K562 (cell line): ENCODE data around the gene ICE2. TPM values are rescaled to one million over a fixed set of nuclear protein-coding genes. Genes with fewer than 3 reads are reported as not detected.

Experiments used
- ATAC-seq: fragments of 200-7000 bp; cut with Tn5 transposase; 3 replicates; pipeline ENCODE4 v1.9.1; 2020; ENCODE audit warnings: moderate library complexity
- BruUV-seq: library from RNA; stranded (reverse); fragments of 400-500 nt; replicated peaks from 2 replicates; lab custom pipeline; 2021; lab: Mats Ljungman, UMichigan
- CTCF ChIA-PET: fragments of 300-600 bp; formaldehyde crosslinking; extraction: SDS; loops from one replicate; lab custom pipeline; 2021; ENCODE audit warnings: low intra/inter-chr PET ratio; lab: Yijun Ruan, JAX
- POLR2A ChIA-PET: fragments of 300-600, 350-650 bp; sonication (Branson Sonifier 250); formaldehyde crosslinking; extraction: SDS; loops from one replicate; lab custom pipeline; 2021; ENCODE audit warnings: antibody characterized with exemption, inconsistent platforms; lab: Yijun Ruan, JAX
- DNase-seq, 4 experiments: peaks; one replicate each; pipeline versions ENCODE4 v3.0.0 to v3.0.0-alpha.2; 2011 to 2018; ENCODE audit warnings: low spot score in 3 of 4, mixed read lengths in 3 of 4; ENCODE audit errors: extremely low read depth in 1 of 4
- FAIRE-seq: peaks from 2 replicates; lab custom pipeline; 2011; peaks lifted over from hg19 to GRCh38; lab: Jason Lieb, UNC
- H2AFZ ChIP-seq: 2 replicates; pipeline ENCODE4 v1.6.0; 2011; ENCODE audit warnings: low read depth, low read length, control low read depth, inconsistent platforms
- H3K27ac ChIP-seq: fragments of 200-600 bp; 3 replicates; pipeline ENCODE4 v1.8.0; 2011; ENCODE audit warnings: low read depth, mild to moderate bottlenecking, control low read depth, inconsistent platforms, low read length, moderate library complexity, mixed read lengths; ENCODE audit errors: extremely low read depth
- H3K27me3 ChIP-seq, 2 experiments: fragments of 300-600 bp in 1 of 2; 2 replicates in 1 of 2; 3 replicates in 1 of 2; pipeline versions ENCODE4 v1.6.0 to v1.8.0; 2011; ENCODE audit warnings: inconsistent platforms in 2 of 2, low read length in 2 of 2, mild to moderate bottlenecking in 1 of 2, mixed read lengths in 1 of 2, moderate library complexity in 1 of 2; ENCODE audit not compliant: control insufficient read depth in 2 of 2, insufficient read depth in 2 of 2
- H3K36me3 ChIP-seq: fragments of 300-600 bp; 3 replicates; pipeline ENCODE4 v1.8.0; 2011; ENCODE audit warnings: mild to moderate bottlenecking, low read length, inconsistent platforms; ENCODE audit not compliant: control insufficient read depth, insufficient read depth
- H3K4me1 ChIP-seq, 2 experiments: fragments of 200-600 bp in 1 of 2; replicated peaks in 1 of 2; 2 replicates in 1 of 2; 3 replicates in 1 of 2; pipeline versions ENCODE4 v1.5.1 to v1.8.0; 2011; ENCODE audit warnings: inconsistent platforms in 2 of 2, low read length in 2 of 2, mild to moderate bottlenecking in 1 of 2, mixed read lengths in 1 of 2, moderate library complexity in 1 of 2; ENCODE audit not compliant: control insufficient read depth in 2 of 2, insufficient read depth in 2 of 2
- H3K4me2 ChIP-seq: 2 replicates; pipeline ENCODE4 v1.6.1; 2011; ENCODE audit warnings: low read length, control low read depth, inconsistent platforms, mixed read lengths; ENCODE audit not compliant: insufficient read depth
- H3K4me3 ChIP-seq: fragments of 200-600 bp; sonication (generic), shearing (Covaris generic); 2 replicates; pipeline ENCODE4 v1.5.1; 2016; ENCODE audit warnings: control low read depth, inconsistent platforms
- H3K79me2 ChIP-seq: fragments of 200-600 bp; 3 replicates; pipeline ENCODE4 v1.8.0; 2011; ENCODE audit warnings: low read length, inconsistent platforms; ENCODE audit not compliant: control insufficient read depth, insufficient read depth
- H3K9ac ChIP-seq, 2 experiments: 2 replicates each; pipeline versions ENCODE4 v1.6.0 to v1.6.1; 2011; ENCODE audit warnings: low read depth in 2 of 2, low read length in 2 of 2, control low read depth in 1 of 2, inconsistent platforms in 1 of 2, mild to moderate bottlenecking in 1 of 2, mixed read lengths in 1 of 2; ENCODE audit not compliant: insufficient read depth in 1 of 2
- H3K9me1 ChIP-seq: one replicate; pipeline ENCODE4 v1.6.0; 2011; ENCODE audit warnings: inconsistent platforms, mild to moderate bottlenecking, low read length, moderate library complexity; ENCODE audit not compliant: control insufficient read depth, insufficient read depth
- H3K9me3 ChIP-seq: replicated peaks from 2 replicates; pipeline ENCODE4 v1.5.1; 2011; ENCODE audit warnings: low read depth, low read length, inconsistent platforms; ENCODE audit not compliant: control insufficient read depth, insufficient read depth
- H4K20me1 ChIP-seq: replicated peaks from 2 replicates; pipeline ENCODE4 v1.6.1; 2011; ENCODE audit warnings: low read length, inconsistent platforms, mixed read lengths; ENCODE audit not compliant: control insufficient read depth, insufficient read depth
- ADNP ChIP-seq: fragments of 200-800 bp; sonication (Bioruptor generic); IDR thresholded peaks from 2 replicates; pipeline ENCODE4 v1.6.1; 2016; ENCODE audit warnings: missing genetic modification characterization, missing compliant biosample characterization
- BCOR ChIP-seq: fragments of 450-650 bp; IDR thresholded peaks from 2 replicates; pipeline ENCODE4 v1.6.1; 2016
- C11orf30 ChIP-seq: fragments of 450-650 bp; IDR thresholded peaks from 2 replicates; pipeline ENCODE4 v1.6.1; 2016; ENCODE audit warnings: low read depth, mild to moderate bottlenecking
- CXXC5 ChIP-seq: fragments of 250-450 bp; sonication (Bioruptor Pico); IDR thresholded peaks from 2 replicates; pipeline ENCODE4 v1.8.0; 2022; ENCODE audit warnings: inconsistent platforms, mild to moderate bottlenecking, moderate library complexity
- GTF2F1 ChIP-seq: IDR thresholded peaks from 2 replicates; pipeline ENCODE4 v1.6.1; 2011; ENCODE audit warnings: low read depth, low read length, improper control_type of control experiment
- PML ChIP-seq: IDR thresholded peaks from 2 replicates; pipeline ENCODE4 v1.6.1; 2012; ENCODE audit warnings: low read length, inconsistent platforms
- POLR2AphosphoS2 ChIP-seq: IDR thresholded peaks from 2 replicates; pipeline ENCODE4 v1.6.1; 2012; ENCODE audit warnings: low read length, improper control_type of control experiment
- POLR3A ChIP-seq: IDR thresholded peaks from 2 replicates; pipeline ENCODE4 v1.6.1; 2011; ENCODE audit warnings: borderline replicate concordance, mild to moderate bottlenecking, moderate library complexity; ENCODE audit not compliant: insufficient read length, insufficient read depth; ENCODE audit errors: extremely low read depth
- RBBP5 ChIP-seq: fragments of 200-600 bp; sonication (generic); IDR thresholded peaks from 2 replicates; pipeline ENCODE4 v1.6.1; 2012; ENCODE audit warnings: borderline replicate concordance, mild to moderate bottlenecking, low read length, control low read depth, inconsistent platforms; ENCODE audit not compliant: insufficient read depth, poor library complexity, severe bottlenecking
- SMAD2 ChIP-seq: fragments of 150-350 bp; IDR thresholded peaks from 2 replicates; pipeline ENCODE4 v1.6.1; 2014; ENCODE audit warnings: low read depth, mild to moderate bottlenecking, low read length
- SPI1 ChIP-seq: IDR thresholded peaks from 2 replicates; pipeline ENCODE4 v1.6.1; 2011; ENCODE audit warnings: low read depth, low read length, control low read depth, borderline replicate concordance
- SRSF9 ChIP-seq: fragments of 200-400 bp; formaldehyde crosslinking; IDR thresholded peaks from 2 replicates; pipeline ENCODE4 v1.6.1; 2017; ENCODE audit warnings: low read depth, low read length, borderline replicate concordance
- ZSCAN32 ChIP-seq: fragments of 450-650 bp; formaldehyde crosslinking; IDR thresholded peaks from 2 replicates; pipeline ENCODE4 v1.4.0; 2020; ENCODE audit warnings: mild to moderate bottlenecking, moderate library complexity
- WGBS: fragments of 100-300 bp; shearing (Covaris generic); methylation state at CpG from one replicate; pipeline ENCODE4 v1.1.6; 2016; ENCODE audit warnings: low coverage, mixed read lengths; ENCODE audit not compliant: insufficient coverage; ENCODE audit errors: missing lambda C conversion rate; 5-methylcytosine and 5-hydroxymethylcytosine counted together
- in situ Hi-C: fragments of 300-500 bp; cut with MboI; formaldehyde crosslinking; loops from 4 replicates; pipeline ENCODE4 v1.15.0; 2018; ENCODE audit warnings: inconsistent platforms, mixed read lengths
- intact Hi-C: fragments of 100-400 bp; cut with micrococcal nuclease; formaldehyde crosslinking; loops from 2 replicates; pipeline ENCODE4 v1.14.2; 2022
- polyA plus RNA-seq, 8 experiments: library from polyadenylated mRNA; depleted of rRNA in 4 of 8; stranded (reverse) in 5 of 8; unstranded in 3 of 8; fragments of >200 nt; fragmentation: Nextera tagmentation in 2 of 8; fragmentation: Illumina TruSeq in 1 of 8; extraction: Ambion mirVana in 2 of 8; extraction: Trizol in 1 of 8; gene quantifications; 2 replicates each; pipeline versions ENCODE4 v1.2.1 to v1.2.3, GENCODE V29; 2011 to 2014; ENCODE audit warnings: inconsistent platforms in 1 of 8, missing spikeins in 1 of 8
- total RNA-seq, 7 experiments: library from RNA; depleted of rRNA in 6 of 7; stranded (reverse); fragments of >200 nt in 6 of 7; fragmentation: Illumina TruSeq in 2 of 7; extraction: Trizol in 2 of 7; gene quantifications; 2 replicates each; pipeline versions ENCODE4 v1.2.1 to v1.2.3, GENCODE V29; 2011 to 2021; ENCODE audit warnings: low replicate concordance in 1 of 7
- TF ChIP-seq, protein P1 (sequence below), 2 experiments: IDR thresholded peaks in 1 of 2; conservative IDR thresholded peaks in 1 of 2; 2 replicates each; pipeline ENCODE4 v1.6.1; 2016; ENCODE audit warnings: low read depth in 2 of 2, mild to moderate bottlenecking in 1 of 2, missing compliant biosample characterization in 1 of 2, missing genetic modification characterization in 1 of 2, moderate library complexity in 1 of 2

ICE2 gene
- total and polyA plus RNA-seq, 9 of the 15 experiments (the other 6 are each of a cell fraction or from before 2014, with no cell fraction given): 21.8 to 87.9 (median 58.1) TPM

GRCh38 chr15:60418096-60418495 is 60.8 kb downstream of the ICE2 start:
- Histone ChIP-seq H3K9me3 (no peaks in the 10 kb centered on the region), H3K9ac (no peak overlapping the region), H3K79me2 (no peaks in the 10 kb centered on the region), H2AFZ (no peak overlapping the region), H3K9me1 (no peaks in the 10 kb centered on the region), H3K36me3 (peaks cover 14% of the 10 kb centered on the region; the same call in 1 of the 3 replicates), H4K20me1 (no peaks in the 10 kb centered on the region), H3K4me1 (peaks cover 7 to 23% of the 10 kb centered on the region in 2 experiments; a peak in 3 of 5 replicates)
- DNase-seq (no peak), ATAC-seq (no peak)
- intact Hi-C loops: no loop called here
- POLR2A ChIA-PET: interaction anchor here (0.7 to 2.7 kb wide), 7 partner anchors 17 to 58 kb away, joined by 3 to 7 read pairs (median 3); partner anchors contain the start of gene ANXA2
- CTCF ChIA-PET: no interaction called here
- in situ Hi-C loops: no loop called here
- no peak for TF ChIP-seq SMAD2
- peak; percentile 61; the same call in 1 of the 2 replicates for TF ChIP-seq SPI1
- TF ChIP-seq POLR2AphosphoS2: peak; percentile 33; the same call in 1 of the 2 replicates
- TF ChIP-seq CXXC5 (CRISPR knock-in tag): no peak
- no peak for TF ChIP-seq SRSF9
- TF ChIP-seq, all 486 proteins: peak for 2
- FAIRE-seq: no peak
- WGBS: 89% methylated on average over 3 of the region's 3 CpGs
- Histone ChIP-seq H3K27ac (no peak overlapping the region), H3K4me3 (no peak overlapping the region), H3K27me3 (no peaks in the 10 kb centered on the region), H3K4me2 (no peak overlapping the region)
- BruUV-seq: no TSS peak

GRCh38 chr15:60417112-60417511 is 61.8 kb downstream of the ICE2 start:
- Histone ChIP-seq H2AFZ (no peak overlapping the region), H3K27ac (no peak overlapping the region), H3K4me1 (peaks cover 7 to 19% of the 10 kb centered on the region in 2 experiments; a peak in 3 of 5 replicates), H3K4me2 (peak overlapping the region; percentile 36), H3K36me3 (peaks cover 7% of the 10 kb centered on the region; the same call in 1 of the 3 replicates), H3K9me3 (no peaks in the 10 kb centered on the region), H3K27me3 (no peaks in the 10 kb centered on the region), H3K4me3 (no peak overlapping the region), H3K9ac (no peak overlapping the region), H4K20me1 (no peaks in the 10 kb centered on the region), H3K79me2 (no peaks in the 10 kb centered on the region), H3K9me1 (no peaks in the 10 kb centered on the region)
- intact Hi-C loops (no loop called here), in situ Hi-C loops (no loop called here)
- ATAC-seq: peak; percentile 76
- no TSS peak for BruUV-seq
- peak; percentile 57 to 67 (median 66) for DNase-seq
- 12% methylated on average over 4 of the region's 4 CpGs for WGBS
- POLR2A ChIA-PET: interaction anchor here (1.0 to 2.7 kb wide), 4 partner anchors 18 to 42 kb away, joined by 3 to 7 read pairs (median 5); partner anchors contain the start of gene ANXA2
- FAIRE-seq: peak; percentile 74
- CTCF ChIA-PET: no interaction called here
- TF ChIP-seq BCOR (0 out of 2 replicates have a peak, but pooled peaks have one; percentile 32), RBBP5 (no peak), POLR3A (peak; percentile 38), PML (peak; percentile 60), ADNP (tag) (peak; percentile 95), C11orf30 (no peak), GTF2F1 (no peak), ZSCAN32 (CRISPR knock-in tag) (no peak)
- TF ChIP-seq, protein P1, sequence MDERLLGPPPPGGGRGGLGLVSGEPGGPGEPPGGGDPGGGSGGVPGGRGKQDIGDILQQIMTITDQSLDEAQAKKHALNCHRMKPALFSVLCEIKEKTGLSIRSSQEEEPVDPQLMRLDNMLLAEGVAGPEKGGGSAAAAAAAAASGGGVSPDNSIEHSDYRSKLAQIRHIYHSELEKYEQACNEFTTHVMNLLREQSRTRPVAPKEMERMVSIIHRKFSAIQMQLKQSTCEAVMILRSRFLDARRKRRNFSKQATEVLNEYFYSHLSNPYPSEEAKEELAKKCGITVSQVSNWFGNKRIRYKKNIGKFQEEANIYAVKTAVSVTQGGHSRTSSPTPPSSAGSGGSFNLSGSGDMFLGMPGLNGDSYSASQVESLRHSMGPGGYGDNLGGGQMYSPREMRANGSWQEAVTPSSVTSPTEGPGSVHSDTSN (CRISPR knock-in tag; IDR thresholded peaks at IDR 0.05; ENCODE audit: low read depth): no peak
- TF ChIP-seq, protein P1 (tag; conservative IDR thresholded peaks at IDR 0.05; ENCODE audit: low read depth): peak; percentile 43
